Epithelial cell of prostate (primary cell): ENCODE data around the gene FAM131C.

Experiments
- DNase-seq: peaks from one replicate; pipeline ENCODE4 v3.0.0-alpha.2; 2011; ENCODE audit warnings: low read depth, low spot score
- H3K27ac ChIP-seq: fragments of 450-650 bp; 2 replicates; pipeline ENCODE4 v1.5.1; 2017; ENCODE audit warnings: mild to moderate bottlenecking

Gene FAM131C

DNA sequence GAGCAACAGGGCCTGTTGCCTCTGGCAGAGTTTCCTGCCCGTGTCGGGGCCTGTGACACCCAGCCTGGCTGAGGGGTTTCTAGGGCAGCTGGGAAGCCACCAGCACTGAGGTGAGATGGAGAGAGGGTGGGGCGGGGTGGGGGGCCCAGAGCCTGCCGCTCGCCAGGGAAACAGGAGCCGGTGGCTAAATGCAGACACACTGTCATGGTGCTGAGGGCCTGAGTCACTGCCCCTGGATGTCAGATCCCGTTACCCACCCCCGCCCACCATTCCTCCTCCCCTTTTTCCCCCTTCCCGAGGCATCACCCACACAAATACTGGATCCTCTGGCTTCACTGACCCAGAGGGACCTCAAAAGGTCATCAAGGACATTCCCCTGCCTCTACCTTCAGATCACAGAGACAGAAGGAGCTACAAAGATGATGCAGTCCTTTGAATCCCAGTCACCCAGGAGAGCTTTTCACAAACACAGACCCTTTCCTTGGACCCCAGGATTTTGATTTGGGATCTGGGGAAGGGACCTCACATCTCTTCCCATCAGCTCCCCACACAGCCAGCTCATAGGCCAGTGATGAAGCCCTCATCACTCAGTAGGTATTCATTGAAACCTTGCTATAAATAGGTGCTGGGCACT lies 53.7 kb downstream of the FAM131C start:
- H3K27ac ChIP-seq = no peak overlapping the region
- no peak for DNase-seq

DNA sequence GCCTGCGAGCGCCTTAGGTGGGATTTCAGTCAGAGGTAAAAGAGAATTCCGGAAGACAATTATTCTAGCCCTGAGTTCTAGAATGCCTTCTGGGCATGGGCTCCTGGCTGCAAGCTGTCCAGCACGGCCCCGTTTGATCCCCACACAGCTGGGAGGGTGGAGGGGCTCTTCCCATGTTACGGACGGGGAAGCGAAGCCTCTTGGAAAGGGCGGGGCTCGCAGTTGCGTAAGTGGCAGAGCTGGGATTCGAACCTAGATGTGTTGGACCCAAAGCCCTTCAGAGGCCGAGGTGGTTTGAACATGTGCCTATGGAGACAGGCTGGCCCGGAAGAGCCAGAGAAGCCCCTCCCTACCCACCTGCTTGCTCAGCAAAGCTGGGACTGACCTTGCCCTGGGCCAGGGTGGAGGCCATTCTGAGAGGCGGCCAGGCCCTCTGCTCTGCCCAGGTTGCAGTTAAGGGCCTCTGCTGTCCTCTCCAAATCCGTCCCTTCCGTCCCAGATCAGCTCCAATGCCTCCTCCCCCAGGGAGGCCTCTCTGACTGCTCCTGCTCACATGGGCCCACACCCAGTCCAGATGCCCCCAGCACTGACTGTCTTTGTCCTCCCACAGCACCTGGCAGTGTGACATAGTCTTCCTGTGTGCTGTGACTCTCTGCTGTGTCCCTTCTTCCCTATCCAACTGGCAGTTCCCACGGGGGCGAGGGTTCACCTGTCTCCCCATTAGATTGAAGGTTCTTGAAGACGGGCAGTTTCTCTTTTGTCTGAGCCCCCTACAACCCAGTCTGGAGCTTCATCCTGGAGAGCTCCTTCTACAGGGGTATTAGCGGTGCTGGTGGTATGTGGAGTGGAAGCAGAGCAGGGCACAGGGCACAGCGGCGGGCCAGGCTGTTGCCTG lies 54.5 kb downstream of the FAM131C start:
- H3K27ac ChIP-seq = no peak overlapping the region
- no peak for DNase-seq

DNA sequence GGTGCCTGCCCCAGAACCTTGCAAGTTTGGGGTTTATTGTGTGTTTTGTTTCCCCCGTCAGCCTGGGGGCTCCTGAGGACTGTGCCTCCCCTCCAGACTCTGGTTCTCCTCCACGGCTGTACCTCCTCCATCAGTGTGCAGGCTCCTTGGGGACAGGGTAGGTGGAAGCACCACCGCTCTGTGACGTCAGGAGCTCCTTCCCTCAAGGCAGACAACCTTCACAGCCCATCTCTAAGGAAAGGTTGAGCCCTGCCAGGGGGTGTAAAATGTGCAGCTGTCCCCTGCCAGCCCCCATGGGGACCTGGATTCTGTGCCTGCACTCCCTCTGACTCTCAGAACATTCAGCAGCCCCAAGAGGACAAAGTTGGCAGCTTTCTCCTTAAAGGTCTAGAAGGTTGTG lies 55.1 kb downstream of the FAM131C start:
- no peak overlapping the region for H3K27ac ChIP-seq

DNA sequence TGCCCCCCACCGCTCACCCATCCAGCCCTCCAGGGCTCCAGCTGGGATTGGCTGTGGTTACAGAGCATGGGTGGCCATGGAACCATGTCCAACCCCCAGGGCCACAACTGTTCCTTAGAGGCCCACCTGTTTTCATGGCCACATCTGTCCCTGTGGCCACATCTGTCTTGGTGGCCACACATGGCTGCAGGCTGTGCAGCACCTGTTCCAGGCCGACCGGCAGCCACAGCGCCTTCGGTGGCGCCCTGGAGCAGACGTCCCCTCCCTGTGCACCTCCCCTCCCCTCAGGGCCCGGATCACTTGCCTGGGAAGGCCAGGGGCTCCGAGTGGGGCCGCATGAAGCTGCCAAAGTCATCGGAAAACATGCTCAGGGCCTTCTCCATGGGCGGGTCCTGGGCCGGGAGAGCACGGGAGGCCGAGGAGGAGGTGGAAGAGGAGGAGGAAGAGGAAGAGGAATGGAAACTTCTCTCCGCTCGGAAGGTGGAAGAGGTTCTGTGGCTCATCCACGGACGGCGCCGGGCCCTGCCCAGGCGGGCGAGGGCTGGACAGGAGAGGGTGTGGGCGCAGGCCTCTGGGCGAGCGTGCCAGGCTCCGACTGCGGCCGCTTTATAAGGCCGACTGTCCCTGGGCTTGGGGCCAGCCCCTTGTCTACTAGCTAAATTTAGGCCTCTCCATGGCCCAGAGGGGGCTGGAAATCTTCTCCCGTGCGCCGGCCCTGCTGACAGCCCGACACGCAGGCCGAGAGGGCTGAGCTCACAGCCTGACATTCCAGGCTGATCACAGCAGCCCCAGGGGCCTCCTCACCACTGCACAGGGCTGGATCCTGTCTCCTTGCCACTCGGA lies 55.8 kb downstream of the FAM131C start, which contains the start of gene HSPB7:
TSS of gene HSPB7 (minus strand) at position 583 of the 843 bp plus-strand sequence. CDS start at position 503, 80 bp downstream.
- no peak for DNase-seq
- no peak within 1 kb of the TSS for H3K27ac ChIP-seq

More for the DNA sequence above, 55.1 kb downstream of the FAM131C start:
- DNase-seq = no peak

DNA sequence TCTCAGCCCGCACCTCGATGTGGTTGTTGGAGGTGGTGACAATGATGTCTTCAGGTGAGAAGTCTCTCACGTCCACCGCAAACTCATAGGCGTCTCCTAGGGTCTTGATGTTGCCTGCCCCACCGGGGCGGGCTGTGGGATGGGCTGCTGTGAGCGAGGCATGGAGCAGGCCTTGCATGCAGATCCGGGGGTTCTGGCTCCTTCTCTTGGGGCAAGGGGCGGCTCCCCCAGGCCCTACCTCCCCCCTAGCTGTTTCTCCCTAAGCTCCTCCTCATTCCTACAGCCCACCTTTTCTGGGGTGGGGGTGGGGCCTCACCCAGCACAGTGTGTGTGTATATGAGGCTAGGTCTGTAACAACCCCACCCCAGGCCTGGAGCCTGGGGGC lies 56.4 kb downstream of the FAM131C start:
- H3K27ac ChIP-seq = no peak overlapping the region
- no peak for DNase-seq

DNA sequence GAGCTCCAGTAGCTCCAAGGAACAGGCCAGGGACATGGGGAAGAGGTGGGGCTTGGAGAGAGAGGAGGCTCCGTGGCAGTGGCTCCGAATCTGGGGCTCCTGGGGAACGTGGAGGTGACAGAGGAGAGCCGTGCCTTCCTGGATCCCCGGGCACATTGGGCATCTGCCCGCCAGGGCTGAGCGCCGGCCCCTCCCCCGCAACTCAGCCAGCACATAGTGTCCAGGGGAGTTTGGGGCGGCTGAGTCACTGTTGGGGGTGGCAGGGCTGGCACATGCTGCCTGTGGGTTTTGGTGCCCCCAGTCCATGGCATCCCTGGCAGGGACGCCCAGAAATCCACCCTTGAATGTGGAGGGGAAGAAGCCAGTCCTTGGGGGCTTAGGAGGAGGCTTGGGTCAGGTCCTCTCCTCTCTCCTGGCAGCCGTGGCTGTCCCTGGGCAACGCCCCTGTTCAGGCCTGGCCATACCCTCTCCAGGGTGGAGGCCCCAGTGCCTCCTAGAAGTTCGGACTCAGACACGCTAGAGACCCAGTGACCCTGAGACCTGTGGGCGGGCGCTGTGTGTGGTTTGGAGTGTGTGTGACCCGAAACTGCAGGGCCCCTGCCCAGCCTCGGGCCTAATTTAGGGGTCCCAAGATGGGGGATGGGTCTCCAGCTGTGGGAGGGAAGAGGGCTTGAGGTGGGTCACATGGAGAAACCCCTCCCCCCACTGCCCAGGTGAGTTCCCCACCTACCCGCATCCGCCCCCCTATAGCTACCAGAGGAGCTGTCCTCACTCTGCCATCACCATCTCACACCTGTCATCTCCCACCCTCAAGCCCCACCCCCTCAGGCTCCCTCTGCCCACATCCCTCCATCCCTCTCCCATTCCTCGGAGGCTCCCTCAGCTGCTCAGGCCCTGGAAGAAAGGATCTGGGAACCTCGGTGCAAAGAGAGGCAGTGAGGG lies 57.2 kb downstream of the FAM131C start:
- no peak for DNase-seq
- no peak overlapping the region for H3K27ac ChIP-seq

DNA sequence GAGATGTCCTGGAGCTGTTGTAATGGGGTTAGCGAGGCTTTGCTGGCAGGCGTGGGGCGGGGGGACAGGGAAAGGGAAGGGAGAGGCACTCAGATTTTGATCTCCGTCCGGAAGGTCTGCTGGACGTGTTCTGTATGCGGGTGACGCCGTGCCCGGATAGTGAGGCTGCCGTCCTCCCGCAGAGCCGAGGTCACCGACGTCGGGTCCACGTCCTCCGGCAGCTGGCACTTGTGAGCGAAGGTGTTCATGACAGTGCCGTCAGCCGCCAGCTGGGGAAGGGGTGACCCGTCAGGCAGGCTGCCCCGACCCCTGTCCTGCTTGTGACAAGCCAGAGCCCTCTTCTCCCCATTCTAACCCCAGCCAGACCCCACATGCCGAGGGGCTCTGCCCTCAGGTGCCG lies 58.0 kb downstream of the FAM131C start:
- DNase-seq = no peak
- no peak overlapping the region for H3K27ac ChIP-seq

DNA sequence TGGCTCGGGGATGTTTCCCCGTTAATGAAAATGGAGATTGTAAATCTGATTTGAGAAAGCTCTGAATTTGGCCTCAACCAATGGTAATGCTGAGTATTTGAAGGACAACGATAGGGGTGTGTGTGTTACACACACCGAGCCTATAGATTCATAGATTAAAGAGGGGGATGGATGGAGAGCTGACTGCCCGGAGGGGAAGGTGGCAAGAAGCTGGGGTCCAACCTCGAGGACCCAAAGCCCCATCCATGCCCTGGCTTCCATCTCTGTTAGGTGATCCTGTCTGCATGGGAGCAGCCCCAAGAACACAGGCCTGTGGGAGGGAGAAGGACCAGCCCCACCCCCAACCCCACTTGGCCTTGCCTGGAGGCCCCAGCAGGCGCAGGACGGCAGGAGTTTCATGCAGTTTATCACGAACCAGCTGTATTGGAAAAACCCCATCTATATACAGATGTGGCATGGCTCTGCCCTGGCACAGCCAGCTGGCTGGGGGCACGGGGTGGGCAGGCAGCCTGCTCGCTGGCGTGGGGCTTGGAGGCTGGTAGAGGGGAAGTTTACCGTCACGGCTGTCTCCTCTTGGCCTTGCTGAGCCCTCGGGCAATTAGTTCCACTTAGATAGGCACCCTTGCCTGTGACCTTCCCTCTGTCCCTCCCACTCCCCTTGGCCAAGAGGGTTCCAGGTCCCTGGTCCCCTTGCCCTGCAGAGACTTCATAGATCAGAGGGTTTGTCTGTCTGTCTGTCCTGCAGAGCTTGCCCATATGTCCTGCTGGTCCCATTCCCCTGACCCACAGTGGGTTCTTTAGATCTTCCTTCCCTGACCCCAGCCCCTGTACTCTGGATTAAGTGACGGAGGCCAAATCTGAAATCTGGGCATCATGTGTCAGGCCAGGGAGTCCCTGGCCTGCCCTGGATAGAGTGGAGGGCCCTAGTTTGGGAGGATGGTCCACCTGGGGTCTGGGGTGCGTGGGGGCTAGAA lies 58.7 kb downstream of the FAM131C start:
- no peak for DNase-seq
- no peak overlapping the region for H3K27ac ChIP-seq

DNA sequence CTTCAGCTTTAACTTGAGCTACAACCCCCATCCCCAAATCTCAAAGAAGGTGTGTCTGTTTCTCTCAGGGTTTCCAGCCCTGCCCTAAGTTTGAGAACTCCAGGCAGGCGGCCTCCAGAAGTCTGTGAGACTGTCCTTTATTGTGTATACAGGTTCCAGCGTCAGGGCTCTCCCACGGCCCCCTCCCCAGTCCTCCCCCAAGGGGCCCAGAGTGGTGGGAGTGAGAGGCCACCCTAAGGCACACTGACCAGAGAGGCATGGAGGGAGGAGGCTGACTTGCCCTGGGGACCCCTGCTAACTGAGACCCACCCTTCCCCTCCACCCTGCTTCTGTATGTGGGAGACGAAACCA lies 59.6 kb downstream of the FAM131C start:
- no peak overlapping the region for H3K27ac ChIP-seq
- DNase-seq = no peak

DNA sequence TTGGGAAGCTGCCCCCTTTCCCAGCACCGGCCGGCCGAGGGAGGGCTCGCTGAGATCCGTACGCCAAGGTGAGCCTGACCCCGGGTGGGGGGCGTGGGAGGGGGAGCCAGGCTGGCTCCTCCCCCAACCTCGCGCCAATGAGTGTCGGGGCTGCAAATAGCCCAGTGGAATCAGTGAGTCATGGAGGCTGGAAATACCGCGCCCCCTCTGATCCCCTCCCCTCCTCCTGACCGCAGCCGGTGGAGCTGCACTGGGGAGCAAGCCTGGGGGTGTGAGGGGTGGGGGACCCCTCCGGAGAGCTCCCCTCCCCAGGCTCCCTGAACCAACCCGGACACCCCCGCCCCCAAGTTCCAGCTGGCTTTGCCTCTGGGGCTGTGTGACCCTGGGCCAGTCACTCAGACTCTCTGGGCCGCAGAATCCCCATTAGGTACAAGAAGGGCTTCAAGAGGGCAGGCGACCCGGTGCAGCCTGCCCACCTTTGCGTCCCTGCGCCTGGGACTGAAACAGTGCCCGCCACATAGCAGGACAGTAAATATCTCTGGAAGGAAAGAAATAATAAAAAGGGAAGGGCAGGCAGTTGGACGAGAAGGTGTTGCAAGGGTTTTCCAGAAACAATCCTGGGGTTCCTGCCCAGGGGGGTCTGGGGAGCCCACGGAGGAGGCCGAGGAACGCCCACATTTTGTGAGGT lies 60.1 kb downstream of the FAM131C start:
- no peak for DNase-seq
- H3K27ac ChIP-seq = no peak overlapping the region

DNA sequence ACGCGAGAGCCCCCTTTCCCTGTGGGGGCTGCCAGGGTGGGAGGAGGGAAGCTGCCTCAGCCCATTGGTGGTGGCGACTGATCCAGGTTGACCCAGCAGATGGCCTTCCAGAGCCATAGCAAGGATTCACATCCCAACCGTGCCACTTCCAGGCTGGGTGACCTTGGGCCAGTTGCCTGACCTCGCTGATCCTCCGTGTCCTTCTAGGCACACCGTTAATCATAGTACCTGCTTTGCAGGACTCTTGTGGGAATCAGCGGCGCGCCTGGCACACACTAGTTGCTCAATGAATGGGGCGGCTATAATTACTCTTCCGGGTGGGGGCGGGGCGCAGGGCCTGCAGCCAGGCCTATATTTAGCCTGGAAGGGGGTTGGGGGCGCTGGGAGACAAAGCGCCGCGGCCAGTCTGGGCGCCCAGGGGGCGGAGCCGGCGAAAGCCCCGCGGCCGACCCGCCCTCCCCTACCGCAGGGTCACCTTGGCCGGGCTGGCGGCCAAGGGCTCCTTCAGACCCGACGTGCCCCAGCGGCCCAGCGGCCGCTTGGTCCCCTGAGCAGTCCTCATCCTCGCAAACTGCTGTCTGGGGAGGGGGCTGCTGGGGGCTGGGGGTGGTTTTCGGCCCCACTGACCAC lies 60.7 kb downstream of the FAM131C start:
- no peak overlapping the region for H3K27ac ChIP-seq
- DNase-seq = no peak

DNA sequence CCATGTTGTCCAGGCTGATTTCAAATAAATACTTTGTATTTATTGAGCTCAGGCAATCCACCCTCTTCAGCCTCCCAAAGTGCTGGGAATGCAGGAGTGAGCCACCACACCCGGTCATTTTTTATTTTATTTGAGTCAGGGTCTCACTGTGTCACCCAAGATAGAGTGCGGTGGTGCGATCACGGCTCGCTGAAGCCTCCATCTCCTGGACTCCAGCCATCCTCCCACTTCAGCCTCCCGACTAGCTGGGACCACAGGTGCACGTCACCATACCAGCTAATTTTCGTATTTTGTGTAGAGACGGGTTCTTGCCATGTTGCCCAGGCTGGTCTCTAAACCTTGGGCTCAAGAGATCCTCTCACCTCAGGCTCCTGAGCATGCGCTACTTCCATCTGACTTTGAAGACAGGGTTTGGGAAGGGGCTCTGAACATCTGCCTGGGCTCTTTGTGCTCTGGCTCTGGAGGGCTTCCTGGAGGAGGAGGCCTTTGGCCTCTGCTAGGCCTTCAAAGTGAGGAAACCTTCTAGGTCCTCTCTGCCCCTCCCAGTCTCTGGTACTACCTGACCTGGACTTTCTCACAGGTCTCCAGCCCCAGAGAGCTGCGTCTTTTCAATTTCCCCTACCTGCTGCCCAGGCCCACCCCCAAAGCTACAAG lies 61.4 kb downstream of the FAM131C start:
- DNase-seq = no peak
- no peak overlapping the region for H3K27ac ChIP-seq

DNA sequence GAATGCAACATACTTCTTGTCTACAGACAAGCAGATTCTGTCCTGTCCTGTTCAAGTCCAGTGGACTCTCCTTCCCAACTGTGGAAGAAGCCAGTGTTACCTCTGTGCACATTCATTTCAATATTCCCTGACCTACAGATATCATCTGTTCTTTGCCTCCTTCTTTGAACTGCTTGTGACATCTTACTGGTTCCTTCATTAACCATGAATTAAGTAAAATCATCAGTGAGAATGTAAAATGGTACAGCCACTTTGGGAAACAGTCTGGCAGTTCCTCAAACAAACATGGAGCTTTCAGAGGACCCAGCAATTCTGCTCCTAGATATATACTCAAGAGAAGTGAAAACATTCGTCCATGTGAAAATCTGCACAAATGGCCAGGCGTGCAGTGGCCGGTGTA lies 62.6 kb downstream of the FAM131C start:
- H3K27ac ChIP-seq = no peak overlapping the region
- DNase-seq = no peak

DNA sequence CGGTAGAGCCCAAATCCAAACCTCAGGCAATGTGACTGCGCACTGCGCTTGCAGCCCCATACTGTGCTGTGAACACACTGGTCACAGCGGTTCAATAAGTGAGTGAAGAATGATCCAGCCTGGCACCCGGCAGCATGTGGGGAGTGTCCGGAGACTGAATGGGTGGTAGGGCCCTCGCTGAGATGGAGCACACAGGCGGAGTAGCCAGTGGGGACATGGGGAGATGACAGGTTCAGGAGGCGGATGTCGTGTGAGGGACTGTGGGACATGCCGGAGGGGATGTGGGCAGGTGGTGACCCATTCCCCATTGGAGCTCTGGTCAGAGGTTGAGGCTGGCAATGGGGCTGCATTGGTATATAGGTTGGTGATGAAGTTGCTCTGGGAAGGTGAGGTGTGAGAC lies 63.8 kb downstream of the FAM131C start:
- no peak overlapping the region for H3K27ac ChIP-seq
- DNase-seq = no peak

DNA sequence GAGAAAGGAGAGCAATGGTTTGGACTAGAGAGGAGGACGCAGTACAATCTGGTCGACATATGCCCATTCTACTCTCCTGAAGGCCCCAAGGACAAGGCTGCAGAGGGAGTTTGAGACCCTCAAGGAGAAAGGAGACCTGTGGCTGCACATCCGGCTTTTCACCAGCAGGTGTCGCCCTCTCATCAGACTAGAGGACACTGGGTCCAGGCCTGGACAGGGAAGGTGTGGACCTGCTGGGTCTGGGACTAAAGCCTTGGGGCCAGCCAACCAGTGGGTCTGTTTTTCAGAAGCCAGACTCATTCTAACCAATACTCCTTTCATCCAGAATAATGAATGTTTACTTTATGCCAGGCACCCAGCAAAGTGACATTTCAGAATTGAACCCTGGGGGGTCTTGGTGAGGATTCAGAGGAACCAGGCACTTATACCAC lies 64.4 kb downstream of the FAM131C start:
- DNase-seq = no peak
- H3K27ac ChIP-seq = no peak overlapping the region
